Neural crest cell (in vitro differentiated cells): ENCODE results near the gene SCUBE1. TPM values are rescaled to one million over a fixed set of nuclear protein-coding genes. Genes with fewer than 3 reads are reported as not detected.

Source experiments
- DNase-seq: peaks from one replicate; pipeline ENCODE4 v3.0.0; 2021; ENCODE audit warnings: low read depth, mixed read lengths, low spot score
- H3K27ac Mint-ChIP-seq: one replicate; pipeline ENCODE4 v1.8.0; 2021; ENCODE audit warnings: mild to moderate bottlenecking, mixed read lengths; ENCODE audit not compliant: unreplicated experiment
- H3K27me3 Mint-ChIP-seq: 2 replicates; pipeline ENCODE4 v1.8.0; 2021; ENCODE audit warnings: low read depth, mild to moderate bottlenecking, mixed read lengths
- H3K36me3 Mint-ChIP-seq: 2 replicates; pipeline ENCODE4 v1.8.0; 2021; ENCODE audit warnings: low read depth, mild to moderate bottlenecking, mixed read lengths
- H3K4me1 Mint-ChIP-seq: 2 replicates; pipeline ENCODE4 v1.8.0; 2021; ENCODE audit warnings: mixed read lengths
- H3K4me3 Mint-ChIP-seq: one replicate; pipeline ENCODE4 v1.8.0; 2021; ENCODE audit warnings: mild to moderate bottlenecking, mixed read lengths
- H3K9me3 Mint-ChIP-seq: 2 replicates; pipeline ENCODE4 v1.8.0; 2021; ENCODE audit warnings: mixed read lengths
- CTCF ChIP-seq: fragments of 200-600 bp; sonication (generic); conservative IDR thresholded peaks from 2 replicates; pipeline ENCODE4 v1.5.0; 2021; ENCODE audit warnings: antibody characterized with exemption, mild to moderate bottlenecking
- total RNA-seq: library from RNA; stranded (reverse); gene quantifications from 2 replicates; pipeline ENCODE4 v1.2.1, GENCODE V29; 2021

Gene SCUBE1
- total RNA-seq, 1 donor from 2014 or later: 12.1 TPM

DNA sequence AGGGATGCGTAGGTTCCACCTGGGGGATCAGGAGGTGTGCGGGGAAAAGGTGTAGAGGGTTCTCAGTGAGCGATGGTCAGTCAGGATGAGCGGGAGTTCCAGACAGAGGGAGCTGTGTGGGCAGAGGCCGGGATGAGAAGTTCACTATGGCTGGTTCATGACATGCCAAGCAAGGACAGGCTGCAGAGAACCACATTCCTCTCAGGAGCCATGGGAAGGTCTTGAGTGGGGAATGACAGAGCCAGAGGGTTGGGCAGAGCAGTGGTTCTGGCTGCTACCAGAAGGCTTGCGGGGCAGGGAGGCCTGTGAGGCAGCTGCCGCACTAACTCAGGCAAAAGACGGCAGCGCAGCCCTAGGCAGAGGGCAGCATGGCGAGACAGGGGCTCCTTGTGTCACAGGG lies 66.1 kb downstream of the SCUBE1 start:
- Mint-ChIP-seq H3K27ac (no peak overlapping the region), H3K9me3 (no peaks in the 10 kb centered on the region), H3K27me3 (peaks cover 12% of the 10 kb centered on the region), H3K4me3 (no peak overlapping the region), H3K36me3 (no peaks in the 10 kb centered on the region), H3K4me1 (peaks cover 24% of the 10 kb centered on the region)
- TF ChIP-seq CTCF: no peak
- no peak for DNase-seq

- Mint-ChIP-seq H3K36me3 (no peaks in the 10 kb centered on the region), H3K4me1 (peaks cover 24% of the 10 kb centered on the region), H3K4me3 (no peak overlapping the region), H3K27me3 (peaks cover 12% of the 10 kb centered on the region), H3K27ac (no peak overlapping the region), H3K9me3 (no peaks in the 10 kb centered on the region)
- no peak for TF ChIP-seq CTCF
- no peak for DNase-seq
Measured at GRCh38 chr22:43276321-43276720, 66.9 kb downstream of the SCUBE1 start.

DNA sequence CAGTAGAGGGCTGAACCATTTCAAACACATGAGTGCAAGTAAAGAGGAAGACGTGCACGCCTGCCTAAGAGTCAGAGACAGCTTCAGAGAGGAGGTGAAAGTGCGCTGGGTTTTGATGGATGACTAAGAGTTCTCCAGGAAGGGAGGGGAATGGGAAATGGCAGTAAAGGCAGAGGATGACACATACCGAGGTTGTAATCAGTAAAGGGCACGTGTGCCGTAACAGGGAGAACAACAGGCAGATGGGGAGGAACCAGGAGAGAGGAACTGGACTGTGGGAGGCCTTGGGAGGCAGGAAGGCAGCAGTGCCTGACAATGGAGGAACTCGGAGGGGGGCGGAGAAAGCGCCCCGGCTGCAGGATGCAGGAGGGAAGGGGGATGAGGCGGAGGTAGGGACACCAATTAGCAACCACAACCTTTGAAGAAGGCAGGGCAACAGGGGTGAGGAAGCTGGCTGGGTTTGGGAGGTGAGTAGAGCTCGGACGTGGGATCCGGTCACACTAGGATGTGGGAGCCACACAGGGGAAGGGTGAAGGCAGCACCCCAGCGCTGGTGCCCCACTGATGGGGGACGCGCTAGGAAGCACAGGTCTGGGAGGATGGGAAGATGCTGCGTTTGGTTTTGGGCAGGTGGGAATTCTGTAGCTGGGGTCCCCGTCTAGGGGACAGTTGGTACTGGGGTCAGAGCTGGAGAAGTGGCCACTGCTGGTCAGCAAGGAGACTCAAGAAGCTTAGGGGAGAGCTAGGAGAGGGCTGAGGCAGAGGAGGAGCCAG lies 67.4 kb downstream of the SCUBE1 start:
- TF ChIP-seq CTCF: no peak
- Mint-ChIP-seq H3K4me3 (no peak overlapping the region), H3K36me3 (no peaks in the 10 kb centered on the region), H3K4me1 (peaks cover 24% of the 10 kb centered on the region), H3K27ac (no peak overlapping the region), H3K27me3 (peaks cover 12% of the 10 kb centered on the region), H3K9me3 (no peaks in the 10 kb centered on the region)
- DNase-seq: no peak

- TF ChIP-seq CTCF: no peak
- DNase-seq: no peak
- H3K4me1 Mint-ChIP-seq: peaks cover 30% of the 10 kb centered on the region
- no peaks in the 10 kb centered on the region for H3K36me3 Mint-ChIP-seq
- no peak overlapping the region for H3K4me3 Mint-ChIP-seq
- peaks cover 12% of the 10 kb centered on the region for H3K27me3 Mint-ChIP-seq
- no peak overlapping the region for H3K27ac Mint-ChIP-seq
- H3K9me3 Mint-ChIP-seq: no peaks in the 10 kb centered on the region
Measured at GRCh38 chr22:43274595-43275240, 68.5 kb downstream of the SCUBE1 start.

GRCh38 chr22:43273902-43274484 lies 69.2 kb downstream of the SCUBE1 start:
- peak; percentile 78 for TF ChIP-seq CTCF
- peaks cover 18% of the 10 kb centered on the region for H3K27me3 Mint-ChIP-seq
- H3K36me3 Mint-ChIP-seq: no peaks in the 10 kb centered on the region
- no peaks in the 10 kb centered on the region for H3K9me3 Mint-ChIP-seq
- peaks cover 37% of the 10 kb centered on the region for H3K4me1 Mint-ChIP-seq
- H3K4me3 Mint-ChIP-seq: no peak overlapping the region
- DNase-seq: peak; percentile 52
- no peak overlapping the region for H3K27ac Mint-ChIP-seq
